ENCODE results near the gene NRTN. TPM values are rescaled to one million over a fixed set of nuclear protein-coding genes. Genes with fewer than 3 reads are reported as not detected.
A peak's percentile ranks its signal among the peaks of the same experiment; 100 is the strongest.

NRTN gene
- total RNA-seq, 2 donors from 2014 or later, result 5.8 to 6.4 TPM

- Mint-ChIP-seq H3K27ac (no peak overlapping the region), H3K27me3 (ENCODE audit: insufficient read depth) (peaks cover 2% of the 10 kb centered on the region), H3K4me3 (no peak overlapping the region), H3K4me1 (no peaks in the 10 kb centered on the region), H3K36me3 (ENCODE audit: low read depth) (peaks cover 2% of the 10 kb centered on the region), H3K9me3 (peaks cover 2% of the 10 kb centered on the region)
- Histone ChIP-seq H3K9me3 (ENCODE audit: control insufficient read depth, low read length) (no peaks in the 10 kb centered on the region), H3K9ac (ENCODE audit: extremely low read depth, low read length, poor library complexity, severe bottlenecking) (no peak overlapping the region), H3K4me1 (ENCODE audit: control insufficient read depth, insufficient read depth, low read length) (no peaks in the 10 kb centered on the region), H3K4me3 (ENCODE audit: low read length) (no peak overlapping the region), H3K27me3 (ENCODE audit: control insufficient read depth, insufficient read depth, low read length, poor library complexity, severe bottlenecking) (no peaks in the 10 kb centered on the region), H3K27ac (ENCODE audit: low read depth, low read length) (no peak overlapping the region), H3K36me3 (ENCODE audit: control insufficient read depth, insufficient read depth, low read length) (no peaks in the 10 kb centered on the region)
- 87% methylated on average over 25 to 30 of the region's 30 CpGs for WGBS, 2 experiments (ENCODE audit: insufficient coverage in 1 of 2, insufficient read length in 1 of 2)
- TF ChIP-seq, protein P1, sequence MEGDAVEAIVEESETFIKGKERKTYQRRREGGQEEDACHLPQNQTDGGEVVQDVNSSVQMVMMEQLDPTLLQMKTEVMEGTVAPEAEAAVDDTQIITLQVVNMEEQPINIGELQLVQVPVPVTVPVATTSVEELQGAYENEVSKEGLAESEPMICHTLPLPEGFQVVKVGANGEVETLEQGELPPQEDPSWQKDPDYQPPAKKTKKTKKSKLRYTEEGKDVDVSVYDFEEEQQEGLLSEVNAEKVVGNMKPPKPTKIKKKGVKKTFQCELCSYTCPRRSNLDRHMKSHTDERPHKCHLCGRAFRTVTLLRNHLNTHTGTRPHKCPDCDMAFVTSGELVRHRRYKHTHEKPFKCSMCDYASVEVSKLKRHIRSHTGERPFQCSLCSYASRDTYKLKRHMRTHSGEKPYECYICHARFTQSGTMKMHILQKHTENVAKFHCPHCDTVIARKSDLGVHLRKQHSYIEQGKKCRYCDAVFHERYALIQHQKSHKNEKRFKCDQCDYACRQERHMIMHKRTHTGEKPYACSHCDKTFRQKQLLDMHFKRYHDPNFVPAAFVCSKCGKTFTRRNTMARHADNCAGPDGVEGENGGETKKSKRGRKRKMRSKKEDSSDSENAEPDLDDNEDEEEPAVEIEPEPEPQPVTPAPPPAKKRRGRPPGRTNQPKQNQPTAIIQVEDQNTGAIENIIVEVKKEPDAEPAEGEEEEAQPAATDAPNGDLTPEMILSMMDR (conservative IDR thresholded peaks at IDR 0.05), result peak; percentile 54
- peak; percentile 87 for DNase-seq
These were observed 18.9 kb downstream of the NRTN start for GRCh38 chr19:5823579-5824281.

GRCh38 chr19:5824751-5825150 lies 19.9 kb downstream of the NRTN start:
- Histone ChIP-seq H3K9me3 (ENCODE audit: control insufficient read depth, low read length) (no peaks in the 10 kb centered on the region), H3K36me3 (ENCODE audit: control insufficient read depth, insufficient read depth, low read length) (no peaks in the 10 kb centered on the region), H3K9ac (ENCODE audit: extremely low read depth, low read length, poor library complexity, severe bottlenecking) (no peak overlapping the region), H3K27me3 (ENCODE audit: control insufficient read depth, insufficient read depth, low read length, poor library complexity, severe bottlenecking) (no peaks in the 10 kb centered on the region), H3K27ac (ENCODE audit: low read depth, low read length) (no peak overlapping the region), H3K4me1 (ENCODE audit: control insufficient read depth, insufficient read depth, low read length) (no peaks in the 10 kb centered on the region), H3K4me3 (ENCODE audit: low read length) (no peak overlapping the region)
- Mint-ChIP-seq H3K36me3 (ENCODE audit: low read depth) (peaks cover 2% of the 10 kb centered on the region), H3K4me3 (no peak overlapping the region), H3K4me1 (no peaks in the 10 kb centered on the region), H3K27ac (no peak overlapping the region), H3K9me3 (peaks cover 2% of the 10 kb centered on the region), H3K27me3 (ENCODE audit: insufficient read depth) (peaks cover under 1% of the 10 kb centered on the region)
- TF ChIP-seq, protein P1 (conservative IDR thresholded peaks at IDR 0.05), result no peak
- DNase-seq, result no peak
- 91 to 93% methylated on average over 5 to 10 of the region's 10 CpGs for WGBS, 2 experiments (ENCODE audit: insufficient coverage in 1 of 2, insufficient read length in 1 of 2)

GRCh38 chr19:5825178-5825577 lies 20.3 kb downstream of the NRTN start:
- no peak overlapping the region for H3K4me3 Mint-ChIP-seq

More at GRCh38 chr19:5825178-5825577, 20.3 kb downstream of the NRTN start:
- no peak overlapping the region for H3K9ac ChIP-seq (ENCODE audit: extremely low read depth, low read length, poor library complexity, severe bottlenecking)
- H3K27me3 ChIP-seq (ENCODE audit: control insufficient read depth, insufficient read depth, low read length, poor library complexity, severe bottlenecking), result no peaks in the 10 kb centered on the region
- Mint-ChIP-seq H3K27ac (no peak overlapping the region), H3K36me3 (ENCODE audit: low read depth) (peaks cover 2% of the 10 kb centered on the region), H3K9me3 (peaks cover 2% of the 10 kb centered on the region), H3K4me1 (no peaks in the 10 kb centered on the region), H3K27me3 (ENCODE audit: insufficient read depth) (no peaks in the 10 kb centered on the region)
- DNase-seq, result no peak
- no peaks in the 10 kb centered on the region for H3K36me3 ChIP-seq (ENCODE audit: control insufficient read depth, insufficient read depth, low read length)
- no peak overlapping the region for H3K4me3 ChIP-seq (ENCODE audit: low read length)
- no peaks in the 10 kb centered on the region for H3K9me3 ChIP-seq (ENCODE audit: control insufficient read depth, low read length)
- TF ChIP-seq, protein P1 (conservative IDR thresholded peaks at IDR 0.05), result no peak
- H3K27ac ChIP-seq (ENCODE audit: low read depth, low read length), result no peak overlapping the region
- H3K4me1 ChIP-seq (ENCODE audit: control insufficient read depth, insufficient read depth, low read length), result no peaks in the 10 kb centered on the region
- WGBS, 2 experiments (ENCODE audit: insufficient coverage in 1 of 2, insufficient read length in 1 of 2), result 95 to 96% methylated on average over 16 to 21 of the region's 21 CpGs

Measured in endodermal cell (in vitro differentiated cells).